Measurements from ENCODE around the gene GALNT16.

- TF ChIP-seq CTCF (IDR thresholded peaks at IDR 0.05) (no peak), POLR2A (IDR thresholded peaks at IDR 0.05) (no peak)
These were observed at the start of gene GALNT16 for GRCh38 chr14:69259527-69260189.
